MM.1S (cell line): ENCODE results near the gene DHRSX.

ENCODE experiments used
- CTCF ChIP-seq: fragments of 300-600 bp; sonication (generic); IDR thresholded peaks from 2 replicates; pipeline ENCODE4 v1.5.1; 2016; ENCODE audit warnings: antibody characterized with exemption, low read length, mixed read lengths
- EZH2 ChIP-seq: fragments of 300-600 bp; sonication (generic); optimal IDR thresholded peaks from 2 replicates; pipeline ENCODE3; 2017; ENCODE audit warnings: low read depth, mild to moderate bottlenecking, antibody characterized with exemption, low read length, mixed read lengths
- EZH2phosphoT487 ChIP-seq: fragments of 300-600 bp; sonication (generic); IDR thresholded peaks from 2 replicates; pipeline ENCODE4 v1.6.1; 2018; ENCODE audit warnings: antibody characterized with exemption, low read length

GRCh38 chrX:2526390-2526789 lies 25.6 kb upstream of the DHRSX start:
- TF ChIP-seq CTCF, result no peak
- TF ChIP-seq EZH2, result no peak
- no peak for TF ChIP-seq EZH2phosphoT487
